Neural cell (in vitro differentiated cells): Measurements from ENCODE around the gene CACNA2D1.

ENCODE experiments used
- EZH2 ChIP-seq: fragments of 200-600, 300-800 bp; shearing (Covaris generic), sonication (generic); IDR thresholded peaks from 2 replicates; pipeline ENCODE4 v1.6.1; 2014; ENCODE audit warnings: antibody characterized with exemption, low read length, borderline replicate concordance, mild to moderate bottlenecking; ENCODE audit not compliant: insufficient read depth, poor library complexity, severe bottlenecking
- MXI1 ChIP-seq: fragments of 450-650 bp; conservative IDR thresholded peaks from 2 replicates; pipeline ENCODE4 v1.6.1; 2014; ENCODE audit warnings: antibody characterized with exemption, mild to moderate bottlenecking; ENCODE audit not compliant: poor library complexity, severe bottlenecking
- POLR2AphosphoS5 ChIP-seq: IDR thresholded peaks from 2 replicates; pipeline ENCODE4 v1.6.1; 2012
- RAD21 ChIP-seq: fragments of 450-650 bp; conservative IDR thresholded peaks from 2 replicates; pipeline ENCODE4 v1.6.1; 2014; ENCODE audit warnings: antibody characterized with exemption, mild to moderate bottlenecking, moderate library complexity
- TF ChIP-seq, protein P1 (sequence below): fragments of 450-650 bp; IDR thresholded peaks from 2 replicates; pipeline ENCODE4 v1.5.1; 2014; ENCODE audit warnings: antibody characterized with exemption, mild to moderate bottlenecking, moderate library complexity; ENCODE audit not compliant: poor library complexity, severe bottlenecking

DNA sequence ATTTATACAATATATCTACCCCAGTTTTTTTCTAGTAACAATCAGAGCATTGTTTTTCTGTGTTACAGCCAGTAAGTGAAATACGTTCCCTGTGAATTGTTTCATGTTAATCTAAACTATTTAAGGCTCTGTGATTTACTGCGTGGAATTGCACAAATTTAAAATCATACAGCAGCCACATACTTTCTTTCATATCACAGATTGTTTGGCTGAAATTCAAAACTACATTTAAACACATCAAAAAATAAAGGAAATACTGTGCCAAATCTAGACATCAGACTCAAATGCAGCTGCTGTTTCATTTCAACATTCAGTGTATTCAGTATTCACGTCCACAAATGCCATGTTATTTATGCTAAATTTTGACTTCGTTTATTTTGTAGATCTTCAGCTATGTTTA lies 431.1 kb downstream of the CACNA2D1 start:
- TF ChIP-seq POLR2AphosphoS5 (no peak), RAD21 (no peak), MXI1 (no peak), EZH2 (no peak)
- TF ChIP-seq, protein P1, sequence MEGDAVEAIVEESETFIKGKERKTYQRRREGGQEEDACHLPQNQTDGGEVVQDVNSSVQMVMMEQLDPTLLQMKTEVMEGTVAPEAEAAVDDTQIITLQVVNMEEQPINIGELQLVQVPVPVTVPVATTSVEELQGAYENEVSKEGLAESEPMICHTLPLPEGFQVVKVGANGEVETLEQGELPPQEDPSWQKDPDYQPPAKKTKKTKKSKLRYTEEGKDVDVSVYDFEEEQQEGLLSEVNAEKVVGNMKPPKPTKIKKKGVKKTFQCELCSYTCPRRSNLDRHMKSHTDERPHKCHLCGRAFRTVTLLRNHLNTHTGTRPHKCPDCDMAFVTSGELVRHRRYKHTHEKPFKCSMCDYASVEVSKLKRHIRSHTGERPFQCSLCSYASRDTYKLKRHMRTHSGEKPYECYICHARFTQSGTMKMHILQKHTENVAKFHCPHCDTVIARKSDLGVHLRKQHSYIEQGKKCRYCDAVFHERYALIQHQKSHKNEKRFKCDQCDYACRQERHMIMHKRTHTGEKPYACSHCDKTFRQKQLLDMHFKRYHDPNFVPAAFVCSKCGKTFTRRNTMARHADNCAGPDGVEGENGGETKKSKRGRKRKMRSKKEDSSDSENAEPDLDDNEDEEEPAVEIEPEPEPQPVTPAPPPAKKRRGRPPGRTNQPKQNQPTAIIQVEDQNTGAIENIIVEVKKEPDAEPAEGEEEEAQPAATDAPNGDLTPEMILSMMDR, result no peak
